Ovary (tissue), 3 donors: Measurements from ENCODE around the gene ZIK1.

Source experiments
- EP300 ChIP-seq: sonication (generic); formaldehyde crosslinking; IDR thresholded peaks from one replicate; pipeline ENCODE4 v1.6.1; 2017; ENCODE audit warnings: antibody characterized with exemption
- TF ChIP-seq, protein P1 (sequence below), 3 donors: fragments of 450-650 bp in 2 of 3; fragments of 200-600 bp in 1 of 3; IDR thresholded peaks; one replicate each; pipeline versions ENCODE4 v1.5.1 to v1.8.0; 2016 to 2022; ENCODE audit warnings: antibody characterized with exemption in 3 of 3, mild to moderate bottlenecking in 1 of 3
- donor health status: DM: no; HTN: no; CAD: no.

DNA sequence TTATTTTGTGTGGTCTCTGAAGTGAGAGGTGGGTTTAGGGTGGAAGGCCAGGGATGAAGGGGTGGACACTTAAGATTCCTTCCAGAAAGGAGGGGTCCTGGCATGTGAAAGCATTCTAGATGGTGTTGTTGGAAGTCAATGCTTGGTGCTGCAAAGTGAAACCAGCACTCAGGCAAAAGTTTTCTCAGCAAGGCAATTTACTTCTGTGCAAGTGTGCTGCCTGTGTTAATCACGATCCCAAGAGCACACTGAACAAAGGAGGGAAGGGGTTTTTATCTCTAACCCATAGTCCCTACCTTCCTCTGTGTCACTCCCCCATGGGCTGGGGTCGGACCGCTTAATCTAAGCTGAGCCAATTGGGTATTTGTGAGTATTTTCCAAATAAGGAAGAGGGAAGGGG is 31.4 kb downstream of the ZIK1 start:
- TF ChIP-seq EP300: no peak
- TF ChIP-seq, protein P1, sequence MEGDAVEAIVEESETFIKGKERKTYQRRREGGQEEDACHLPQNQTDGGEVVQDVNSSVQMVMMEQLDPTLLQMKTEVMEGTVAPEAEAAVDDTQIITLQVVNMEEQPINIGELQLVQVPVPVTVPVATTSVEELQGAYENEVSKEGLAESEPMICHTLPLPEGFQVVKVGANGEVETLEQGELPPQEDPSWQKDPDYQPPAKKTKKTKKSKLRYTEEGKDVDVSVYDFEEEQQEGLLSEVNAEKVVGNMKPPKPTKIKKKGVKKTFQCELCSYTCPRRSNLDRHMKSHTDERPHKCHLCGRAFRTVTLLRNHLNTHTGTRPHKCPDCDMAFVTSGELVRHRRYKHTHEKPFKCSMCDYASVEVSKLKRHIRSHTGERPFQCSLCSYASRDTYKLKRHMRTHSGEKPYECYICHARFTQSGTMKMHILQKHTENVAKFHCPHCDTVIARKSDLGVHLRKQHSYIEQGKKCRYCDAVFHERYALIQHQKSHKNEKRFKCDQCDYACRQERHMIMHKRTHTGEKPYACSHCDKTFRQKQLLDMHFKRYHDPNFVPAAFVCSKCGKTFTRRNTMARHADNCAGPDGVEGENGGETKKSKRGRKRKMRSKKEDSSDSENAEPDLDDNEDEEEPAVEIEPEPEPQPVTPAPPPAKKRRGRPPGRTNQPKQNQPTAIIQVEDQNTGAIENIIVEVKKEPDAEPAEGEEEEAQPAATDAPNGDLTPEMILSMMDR (IDR thresholded peaks at IDR 0.05): no peak
